ENCODE results near the gene SULT6B1.
"Not testable (repeated sequence)": the region's sequence is repeated elsewhere in the genome, so short reads cannot be mapped to it uniquely, and the experiment has no call there.

SULT6B1 gene, protein sequence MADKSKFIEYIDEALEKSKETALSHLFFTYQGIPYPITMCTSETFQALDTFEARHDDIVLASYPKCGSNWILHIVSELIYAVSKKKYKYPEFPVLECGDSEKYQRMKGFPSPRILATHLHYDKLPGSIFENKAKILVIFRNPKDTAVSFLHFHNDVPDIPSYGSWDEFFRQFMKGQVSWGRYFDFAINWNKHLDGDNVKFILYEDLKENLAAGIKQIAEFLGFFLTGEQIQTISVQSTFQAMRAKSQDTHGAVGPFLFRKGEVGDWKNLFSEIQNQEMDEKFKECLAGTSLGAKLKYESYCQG

DNA sequence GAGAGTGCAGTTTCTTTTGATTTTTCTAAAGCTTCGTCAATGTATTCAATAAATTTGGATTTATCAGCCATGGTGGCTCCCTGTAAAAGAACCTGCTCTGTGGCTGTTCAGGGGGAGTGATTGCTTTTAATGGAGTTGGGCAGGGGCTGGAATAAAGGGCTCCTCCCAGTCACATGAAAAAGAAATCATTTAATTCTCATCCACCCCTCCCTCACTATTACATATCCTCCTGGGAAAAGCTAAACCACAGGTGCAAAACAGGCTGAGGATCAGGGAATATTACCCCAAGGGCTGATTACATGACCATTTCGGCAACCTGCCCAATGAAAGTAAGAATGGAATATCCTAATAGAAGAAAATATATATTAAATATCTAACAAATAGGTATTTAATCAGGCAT lies at the start of gene SULT6B1:
TSS of gene SULT6B1 (minus strand) at position 101 of the 400 bp plus-strand sequence. CDS start at position 71, 30 bp downstream.
- no peak for DNase-seq

DNA sequence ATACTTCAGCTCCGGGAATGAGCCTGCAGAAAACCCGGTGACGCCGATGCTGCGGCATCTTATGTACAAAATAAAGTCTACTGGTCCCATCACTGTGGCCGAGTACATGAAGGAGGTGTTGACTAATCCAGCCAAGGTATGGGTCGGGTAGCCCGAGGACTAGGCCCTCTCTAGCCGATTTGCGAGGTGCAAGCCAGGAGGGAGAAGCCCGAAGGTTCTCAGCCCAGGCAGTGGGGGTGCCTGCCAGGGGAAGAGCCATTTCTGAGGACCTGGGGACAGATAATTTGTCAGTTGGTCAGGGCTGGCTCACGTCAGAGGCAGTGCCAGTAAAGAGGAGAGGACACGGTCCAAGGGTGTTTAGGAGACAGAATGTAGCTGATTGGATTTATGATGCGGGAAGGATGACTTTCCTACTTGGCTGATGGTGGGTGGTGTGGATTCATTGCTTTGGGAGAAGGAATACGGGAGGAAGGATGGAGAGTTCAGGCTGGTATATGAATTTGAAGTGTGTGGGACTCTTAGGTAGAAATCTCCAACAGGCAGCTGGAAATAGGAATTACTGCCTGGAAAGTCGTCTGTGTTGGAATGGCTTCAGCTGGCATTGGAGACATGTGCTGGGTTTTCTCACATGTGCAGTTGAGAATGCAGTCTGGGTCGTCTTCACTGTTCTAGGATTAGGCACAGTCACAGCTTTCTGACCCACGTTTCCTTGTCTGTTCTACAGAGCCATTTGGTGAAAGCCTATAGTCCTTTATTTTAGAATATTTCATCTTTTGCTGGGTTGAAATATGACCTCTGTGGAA lies 43.9 kb upstream of the SULT6B1 start:
- no peak for DNase-seq

DNA sequence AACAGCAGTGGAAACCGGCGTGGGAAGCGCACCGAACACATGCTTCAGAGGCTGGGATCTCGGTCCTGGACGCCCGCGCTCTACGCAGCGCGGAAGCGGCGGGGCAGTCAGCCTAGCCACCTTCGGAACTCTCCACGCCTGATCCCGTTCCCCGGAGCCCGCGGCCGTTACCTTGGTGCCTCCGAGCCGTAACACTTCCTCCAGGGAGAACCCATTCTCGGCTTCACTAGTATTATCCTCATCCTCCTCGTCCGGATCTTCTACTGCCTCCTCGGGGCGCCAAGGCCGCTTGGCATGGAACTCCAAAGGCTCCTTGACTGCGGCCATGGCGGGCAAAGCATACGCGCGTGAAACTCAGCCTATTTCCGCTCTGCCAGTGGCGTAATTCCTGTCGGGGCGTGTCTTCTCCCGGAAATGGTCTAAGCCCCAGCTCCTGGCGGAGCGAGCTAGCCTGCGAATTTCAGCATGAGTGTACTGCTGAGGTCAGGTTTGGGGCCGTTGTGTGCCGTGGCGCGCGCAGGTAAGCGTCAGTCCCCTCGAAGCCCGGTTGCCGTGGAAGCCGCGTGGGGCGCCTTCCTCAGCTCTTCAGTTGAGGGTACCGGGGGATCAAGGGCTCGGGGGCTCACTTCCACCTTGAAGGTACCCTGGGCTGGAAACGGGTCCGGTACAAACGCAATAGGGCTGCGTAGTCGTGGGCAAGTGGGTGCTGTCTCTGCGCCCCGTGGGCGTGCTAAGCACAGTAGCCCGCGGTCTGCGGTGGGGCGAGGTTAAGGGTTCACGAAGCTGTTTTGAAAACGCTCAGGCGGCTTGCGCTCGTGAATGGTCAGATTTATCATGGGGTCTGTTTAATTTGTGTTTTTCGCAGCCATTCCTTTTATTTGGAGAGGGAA lies 43.0 kb upstream of the SULT6B1 start, which contains the start of the genes CEBPZ and NDUFAF7:
TSS of gene CEBPZ (minus strand) at position 356 of the 890 bp plus-strand sequence. CDS start at position 327, 29 bp downstream.
TSS of gene NDUFAF7 (plus strand) at position 418 of the 890 bp plus-strand sequence. CDS start at position 466, 48 bp downstream.
- peak; percentile 64 to 80 (median 70) for DNase-seq

DNA sequence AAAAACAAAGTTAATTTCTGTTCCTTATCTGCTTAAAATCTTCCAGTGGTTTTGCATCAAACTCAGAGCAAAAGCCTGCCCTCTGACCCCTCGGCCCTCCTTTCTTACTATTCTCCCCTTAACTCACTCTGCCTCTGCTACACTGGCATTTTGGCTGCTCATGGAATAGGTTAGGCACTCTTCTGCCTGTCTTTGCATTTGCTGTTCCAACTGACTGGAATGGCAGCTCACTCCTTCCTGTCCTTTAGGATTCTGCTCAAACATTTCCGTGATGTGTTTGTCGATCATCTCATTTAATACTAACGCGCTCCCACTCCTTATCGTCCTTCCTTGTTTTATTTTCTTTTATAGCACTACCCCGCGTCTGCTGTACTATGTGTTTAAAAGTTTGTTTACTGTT lies 42.1 kb upstream of the SULT6B1 start:
- no peak for DNase-seq

DNA sequence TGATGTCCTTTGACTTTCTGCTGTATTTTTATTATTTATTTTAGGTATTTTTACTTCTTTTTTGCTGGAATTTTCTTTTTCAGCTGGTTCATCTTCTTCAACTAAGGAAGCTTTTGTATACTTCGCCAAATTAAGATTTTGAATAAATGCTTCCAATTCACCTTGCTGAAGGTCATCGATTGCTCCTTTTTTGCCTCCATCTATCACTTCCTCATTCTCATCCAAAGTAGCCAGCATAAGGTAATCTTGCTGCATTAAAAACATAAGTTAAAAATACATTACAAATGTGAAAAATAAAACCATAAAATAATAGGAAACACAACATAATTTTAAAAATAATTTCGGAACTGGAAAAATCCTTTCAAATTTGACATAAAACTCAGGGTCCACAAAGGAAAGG lies 40.3 kb upstream of the SULT6B1 start:
- no peak for DNase-seq

DNA sequence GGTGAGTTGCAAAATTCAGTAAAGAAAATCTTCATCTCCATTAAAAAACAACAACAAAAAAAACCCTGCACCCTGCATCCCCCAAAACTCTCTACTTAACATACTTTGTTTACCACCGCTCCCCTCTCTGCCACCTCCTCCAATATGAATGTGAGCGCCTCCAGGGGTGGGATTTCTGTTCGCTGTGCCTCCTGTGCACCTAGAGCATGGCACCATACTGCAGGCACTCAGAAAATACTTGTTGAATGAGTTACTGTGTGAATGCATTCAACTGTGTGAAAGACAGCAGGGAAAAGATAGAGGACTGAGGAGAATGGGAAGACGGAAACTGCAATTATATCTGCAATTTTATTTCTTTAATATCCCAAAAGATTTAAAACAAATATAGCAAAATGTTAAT lies 38.4 kb upstream of the SULT6B1 start:
- no peak for DNase-seq

DNA sequence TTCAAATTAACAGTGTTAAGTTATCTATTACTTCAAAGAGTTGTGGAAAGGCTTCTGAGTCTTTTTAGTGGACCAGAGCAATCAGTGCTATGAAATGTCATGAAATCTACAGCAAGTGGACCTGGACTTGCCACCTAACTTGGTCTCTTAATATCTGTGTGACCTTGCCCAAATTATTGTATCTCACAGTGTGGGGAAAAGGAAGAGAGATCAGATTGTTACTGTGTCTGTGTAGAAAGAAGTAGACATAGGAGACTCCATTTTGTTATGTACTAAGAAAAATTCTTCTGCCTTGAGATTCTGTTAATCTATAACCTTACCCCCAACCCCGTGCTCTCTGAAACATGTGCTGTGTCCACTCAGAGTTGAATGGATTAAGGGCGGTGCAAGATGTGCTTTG lies 36.7 kb upstream of the SULT6B1 start:
- not testable (repeated sequence) for DNase-seq

DNA sequence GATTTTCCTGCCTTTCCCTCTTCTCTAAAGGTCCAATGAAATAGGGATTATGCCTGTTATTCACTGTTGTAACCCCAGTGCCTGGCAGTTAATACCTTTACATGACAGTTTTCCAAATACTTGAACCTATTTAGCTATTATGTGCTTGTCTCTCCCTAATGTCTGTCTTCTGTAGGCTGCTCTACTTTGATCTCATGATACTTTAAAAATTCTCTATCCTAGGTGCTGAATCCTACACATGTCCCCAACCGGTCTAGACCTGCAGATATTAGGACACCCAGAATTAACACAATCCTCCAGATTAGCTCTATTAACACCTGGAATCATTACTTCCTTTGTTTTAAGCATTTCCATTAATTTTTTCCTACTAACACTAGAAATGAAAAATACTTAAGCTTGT lies 35.6 kb upstream of the SULT6B1 start:
- DNase-seq: no peak

DNA sequence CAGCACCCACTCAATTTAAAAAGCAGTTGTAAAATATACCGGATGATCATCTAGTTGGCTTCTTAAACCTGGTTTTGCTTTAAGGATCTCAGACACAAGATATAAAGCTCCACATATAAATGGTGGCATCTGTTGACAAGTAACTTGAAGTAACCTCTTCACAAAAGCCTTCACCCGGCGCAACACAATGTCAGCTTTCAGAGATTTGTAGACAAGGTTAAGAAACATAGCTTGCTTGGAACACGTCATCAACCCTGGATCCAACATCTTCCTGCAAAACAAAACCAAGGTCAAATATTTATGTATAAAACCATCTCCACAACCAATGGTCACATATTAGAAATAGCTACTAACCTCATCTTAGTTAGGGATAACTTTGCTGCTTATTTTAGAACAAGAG lies 34.7 kb upstream of the SULT6B1 start:
- no peak for DNase-seq

DNA sequence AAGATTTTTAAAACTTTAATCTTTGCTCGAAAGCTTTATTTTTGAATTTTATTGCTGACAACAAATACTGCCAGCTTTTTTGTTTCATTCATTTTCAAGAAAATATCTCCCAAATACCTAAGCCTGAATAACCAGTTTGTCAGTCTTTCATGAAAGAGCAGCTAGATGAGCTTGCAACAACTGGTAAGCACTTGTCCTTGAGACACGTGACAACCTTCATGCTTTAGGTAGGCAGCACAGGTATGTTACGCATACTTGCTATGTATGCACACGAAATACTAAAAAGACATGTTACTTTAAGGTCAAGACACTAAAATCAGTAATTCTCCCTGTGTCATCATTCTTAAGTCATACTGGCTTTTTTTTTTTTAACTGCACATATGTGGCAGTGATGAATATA lies 30.6 kb upstream of the SULT6B1 start:
- no peak for DNase-seq

DNA sequence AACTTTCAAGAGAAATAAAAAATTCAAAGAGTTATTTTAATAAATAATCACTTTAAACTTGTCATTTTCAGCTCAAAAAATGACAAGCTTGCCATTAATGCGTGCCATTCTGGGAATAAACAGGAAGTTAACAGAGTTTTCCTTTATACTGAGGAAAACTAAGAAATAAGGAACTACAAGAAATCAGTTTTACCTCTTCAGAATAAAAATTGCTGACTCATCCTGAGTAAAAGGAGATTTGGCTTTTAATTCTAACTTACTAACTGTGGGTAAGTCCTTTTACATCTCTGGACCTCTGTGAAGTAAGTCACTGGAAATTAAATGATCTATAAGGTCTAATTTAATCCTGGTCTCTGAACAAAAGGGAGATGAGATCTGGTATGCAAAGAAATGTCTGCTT lies 26.8 kb upstream of the SULT6B1 start:
- DNase-seq: no peak

DNA sequence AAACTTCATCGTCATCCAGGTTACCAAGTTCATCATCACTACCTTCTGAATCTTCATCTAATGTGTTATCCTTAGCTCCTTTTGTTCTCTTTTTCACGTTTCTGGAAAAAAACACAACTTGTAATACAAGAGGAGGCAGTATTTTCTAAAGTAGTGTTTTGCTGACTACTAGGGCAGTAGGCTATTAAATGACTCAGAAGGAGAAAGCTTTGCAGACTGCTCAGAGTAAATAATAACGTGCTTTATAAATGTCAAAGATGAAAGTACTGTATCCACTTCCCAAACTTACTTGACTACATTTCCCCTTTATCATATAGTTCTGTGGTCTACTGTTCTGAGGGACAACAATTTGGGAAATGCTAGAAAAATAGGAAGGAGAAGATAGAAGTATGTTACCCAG lies 23.5 kb upstream of the SULT6B1 start:
- DNase-seq: no peak

DNA sequence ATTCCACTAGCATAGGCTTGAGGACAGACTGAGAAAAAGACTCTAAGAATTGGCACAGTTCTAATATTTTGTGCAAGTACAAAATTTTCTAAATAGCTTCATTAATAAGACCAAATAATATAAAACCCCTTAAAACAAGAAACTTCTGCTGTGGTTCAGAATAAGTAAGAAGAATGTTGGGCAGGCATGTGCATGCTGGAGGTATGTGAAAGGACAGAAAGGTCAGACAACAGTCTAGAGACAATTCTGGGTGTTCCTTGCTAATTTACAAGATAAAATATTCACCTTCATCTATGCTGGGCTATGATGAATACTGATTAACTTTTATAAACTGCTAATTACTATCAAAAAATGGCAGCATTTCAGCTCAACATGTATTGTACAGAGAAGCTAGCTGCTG lies 22.7 kb upstream of the SULT6B1 start:
- no peak for DNase-seq

DNA sequence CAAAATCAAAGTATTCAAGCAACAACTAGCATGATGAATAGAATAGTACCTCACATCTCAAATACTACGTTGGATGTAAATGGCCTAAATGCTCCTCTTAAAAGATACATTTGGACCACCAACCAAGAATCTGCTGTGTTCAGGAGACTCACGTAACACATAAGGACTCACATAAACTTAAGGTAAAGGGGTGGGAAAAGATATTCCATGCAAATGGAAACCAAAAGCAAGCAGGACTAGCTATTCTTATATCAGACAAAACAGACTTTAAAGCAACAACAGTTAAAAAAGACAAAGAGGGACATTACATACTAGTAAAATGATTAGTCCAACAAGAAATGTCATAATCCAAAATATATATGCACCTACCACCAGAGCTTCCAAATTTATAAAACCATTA lies 18.3 kb upstream of the SULT6B1 start:
- DNase-seq: not testable (repeated sequence)

DNA sequence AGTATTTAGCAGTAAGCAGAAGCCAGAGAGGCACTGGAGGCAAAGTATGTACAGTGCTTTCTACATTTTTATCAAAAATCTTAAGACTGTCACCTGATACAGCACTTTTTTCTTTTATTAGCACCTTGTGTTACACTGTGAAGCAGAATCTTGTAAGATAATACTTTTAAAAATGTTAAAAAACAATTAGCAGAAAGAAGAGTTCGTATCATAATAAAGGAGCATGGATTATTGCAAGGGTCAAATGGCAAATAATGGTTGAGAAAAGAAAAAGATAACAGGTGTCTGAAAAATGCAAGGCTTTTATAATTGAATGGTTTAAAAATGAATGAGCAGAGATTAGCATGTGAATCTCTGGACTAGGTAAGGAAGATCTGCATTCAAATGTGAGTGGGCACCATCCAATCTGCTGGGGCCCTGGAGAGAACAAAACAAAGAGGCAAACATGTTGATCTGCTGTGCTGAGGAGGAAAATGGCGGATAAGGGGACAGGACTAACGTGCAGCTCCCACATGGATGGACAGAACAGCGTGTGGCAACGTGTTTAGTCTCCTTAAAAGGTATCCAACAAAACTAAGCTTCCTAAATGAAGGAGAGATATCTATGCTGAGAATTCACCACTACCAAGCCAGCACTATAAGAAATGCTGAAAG lies 17.3 kb upstream of the SULT6B1 start:
- DNase-seq: no peak

DNA sequence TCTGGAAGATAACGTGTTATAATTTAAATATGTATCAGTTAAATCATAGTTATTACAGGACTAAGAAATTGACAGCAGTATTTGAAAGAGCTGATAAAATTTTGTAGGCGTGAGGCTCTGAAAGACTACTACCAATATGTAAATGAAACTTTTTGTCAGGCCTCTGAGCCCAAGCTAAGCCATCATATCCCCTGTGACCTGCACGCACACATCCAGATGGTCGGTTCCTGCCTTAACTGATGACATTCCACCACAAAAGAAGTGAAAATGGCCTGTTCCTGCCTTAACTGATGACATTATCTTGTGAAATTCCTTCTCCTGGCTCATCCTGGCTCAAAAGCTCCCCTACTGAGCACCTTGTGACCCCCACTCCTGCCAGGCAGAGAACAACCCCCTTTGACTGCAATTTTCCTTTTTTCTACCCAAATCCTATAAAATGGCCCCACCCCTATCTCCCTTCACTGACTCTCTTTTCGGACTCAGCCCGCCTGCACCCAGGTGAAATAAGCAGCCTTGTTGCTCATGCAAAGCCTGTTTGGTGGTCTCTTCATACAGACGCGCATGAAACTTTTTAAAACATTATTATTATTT lies 16.7 kb upstream of the SULT6B1 start:
- not testable (repeated sequence) for DNase-seq

DNA sequence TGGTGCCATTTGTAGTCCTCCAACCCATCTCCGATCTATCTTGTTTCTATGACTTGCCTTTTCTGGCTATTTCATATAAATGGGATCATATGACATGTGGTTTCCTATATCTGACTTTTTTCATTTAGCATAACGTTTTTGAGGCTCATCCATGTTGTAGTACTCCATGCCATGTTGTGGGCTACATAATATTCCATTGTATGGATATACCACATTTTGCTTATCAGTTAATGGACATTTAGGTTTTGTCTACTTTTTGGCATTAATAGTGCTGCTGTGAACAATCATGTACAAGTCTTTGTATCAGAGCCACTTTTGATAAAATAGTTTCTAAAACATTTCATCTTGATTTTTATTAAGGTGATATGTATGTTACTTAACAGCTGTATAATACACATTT lies 15.2 kb upstream of the SULT6B1 start:
- DNase-seq: no peak

DNA sequence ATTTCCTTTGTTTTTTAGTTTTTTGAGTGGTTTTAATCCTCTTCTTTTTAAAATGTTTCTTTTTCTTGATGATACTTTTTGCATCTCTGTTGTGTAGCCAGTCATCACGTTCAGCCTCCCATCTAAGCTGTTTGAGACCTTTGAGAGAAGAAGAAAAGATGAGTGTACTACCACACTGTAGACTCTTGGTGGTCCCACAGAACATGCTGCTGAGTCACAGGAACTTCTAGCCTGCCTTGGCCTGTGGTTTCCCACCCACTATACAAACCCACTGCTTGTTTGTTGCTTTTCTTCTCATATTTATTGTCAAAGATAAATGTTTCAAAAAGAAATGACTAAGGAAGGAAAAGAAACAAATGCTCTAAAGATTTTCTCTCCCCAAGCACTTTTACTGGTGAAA lies 13.3 kb upstream of the SULT6B1 start:
- no peak for DNase-seq

DNA sequence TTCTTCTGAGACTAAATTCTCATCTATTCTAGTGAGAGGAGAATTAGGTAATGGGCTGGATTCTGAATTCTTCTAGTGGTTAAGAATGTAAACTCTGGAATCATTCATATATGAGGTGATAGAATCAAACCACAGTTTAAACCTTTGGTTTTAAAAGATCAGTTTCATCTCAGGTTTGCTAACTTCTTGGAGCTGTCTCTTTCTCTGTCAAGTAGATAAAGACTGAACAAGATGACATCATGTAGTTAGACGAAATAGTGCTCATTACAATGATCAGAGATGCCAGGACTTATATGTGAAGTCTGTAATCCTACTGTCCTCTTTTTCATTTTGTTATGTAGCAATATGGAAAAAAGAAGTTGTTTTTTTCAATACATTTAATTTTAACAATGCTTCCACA lies 12.7 kb upstream of the SULT6B1 start:
- DNase-seq: no peak

DNA sequence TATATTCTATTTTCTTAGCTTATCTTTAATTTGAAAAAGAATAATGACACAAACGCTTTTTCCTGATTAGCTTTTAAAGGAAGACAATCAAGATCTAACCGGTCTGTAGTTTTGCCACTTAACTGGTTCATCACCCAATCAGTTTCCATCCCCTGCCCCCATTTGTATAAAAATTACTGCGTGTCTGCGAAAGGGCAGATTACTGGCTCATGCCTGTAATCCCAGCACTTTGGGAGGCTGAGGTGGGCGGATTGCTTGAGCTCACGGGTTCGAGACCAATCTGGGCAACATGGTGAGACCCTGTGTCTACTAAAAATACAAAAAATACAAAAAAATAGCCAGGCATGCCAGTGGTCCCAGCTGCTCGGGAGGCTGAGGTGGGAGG lies 10.2 kb upstream of the SULT6B1 start:
- DNase-seq: no peak

DNA sequence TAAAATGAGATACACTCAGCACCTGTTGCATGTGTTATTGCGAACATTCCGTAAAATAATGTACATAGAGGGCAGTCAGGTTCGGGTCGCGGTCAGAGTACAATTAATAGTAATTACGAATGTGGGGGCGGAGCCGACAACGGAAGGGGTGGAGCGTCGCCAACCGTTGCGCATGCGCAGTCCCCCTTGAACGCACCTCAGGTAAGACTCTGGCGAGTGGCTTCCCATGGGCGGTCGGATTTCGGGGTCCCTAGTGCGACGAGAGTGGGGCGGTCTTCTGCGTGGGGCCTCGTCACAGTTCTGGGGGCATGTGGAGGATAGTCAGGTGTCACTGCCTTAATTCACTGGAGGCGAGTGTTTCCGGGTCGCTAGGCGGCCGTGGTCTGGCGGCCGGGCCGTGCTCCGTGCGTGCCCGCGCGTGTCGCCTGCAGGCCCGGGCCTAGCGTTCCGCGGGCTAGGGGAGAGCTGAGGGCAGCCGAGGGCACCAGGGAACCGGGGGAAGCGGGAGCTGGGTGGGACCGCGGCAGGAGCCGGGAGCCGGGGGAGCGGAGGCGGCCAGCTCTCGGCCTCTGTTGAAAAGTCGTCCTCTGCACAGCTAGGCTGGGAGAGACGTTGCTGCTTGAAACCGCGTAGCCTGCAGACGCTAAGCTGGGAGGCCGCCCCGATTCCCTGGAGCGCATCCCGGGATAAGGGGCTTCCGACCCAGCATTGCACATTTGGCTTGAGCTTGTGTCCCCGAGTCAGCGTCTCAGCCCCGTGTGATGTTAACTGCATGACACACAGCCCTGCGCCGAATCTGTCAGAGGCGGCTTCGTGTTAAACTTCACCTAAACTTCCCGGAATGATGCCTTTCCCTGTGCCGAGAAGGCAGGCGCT lies 8.1 kb upstream of the SULT6B1 start, which contains the start of gene CEBPZOS:
TSS of gene CEBPZOS (plus strand) at position 177 of the 876 bp plus-strand sequence. CDS start 3,209 bp downstream, outside the sequence.
- peak; percentile 76 to 84 (median 80) for DNase-seq
